GM18951 (cell line): Measurements from ENCODE around the gene ANK3.

ENCODE experiments used
- POLR2A ChIP-seq: IDR thresholded peaks from 4 replicates; pipeline ENCODE4 v1.6.1; 2011; ENCODE audit warnings: mild to moderate bottlenecking; ENCODE audit not compliant: insufficient read length, insufficient read depth; ENCODE audit errors: extremely low read depth
- in situ Hi-C: fragments of 300-500 bp; cut with MboI; formaldehyde crosslinking; loops from one replicate; pipeline ENCODE4 v1.12.0; 2022; ENCODE audit warnings: low sequenced_read_pairs, mixed read lengths, inconsistent platforms; ENCODE audit not compliant: unreplicated experiment

ANK3 gene

GRCh38 chr10:60389413-60390025 is at the start of gene ANK3:
ANK3 (minus strand) TSS chr10:60389875; CDS start chr10:60389538, 337 bp downstream.
- in situ Hi-C loops, result no loop called here
- no peak for TF ChIP-seq POLR2A

GRCh38 chr10:60434418-60435046 is 44.9 kb upstream of the ANK3 start:
- TF ChIP-seq POLR2A, result no peak
- in situ Hi-C loops, result loop anchor here (10.0 kb wide), 1 partner anchor 810 kb away; no protein-coding TSS in a partner anchor

- in situ Hi-C loops, result loop anchor here (10.0 kb wide), 1 partner anchor 809 kb away; no protein-coding TSS in a partner anchor
- no peak for TF ChIP-seq POLR2A
Measured at GRCh38 chr10:60433684-60434083, 44.0 kb upstream of the ANK3 start.

- in situ Hi-C loops, result loop anchor here (10.0 kb wide), 1 partner anchor 806 kb away; no protein-coding TSS in a partner anchor
- TF ChIP-seq POLR2A, result no peak
Measured at GRCh38 chr10:60430836-60431597, 41.3 kb upstream of the ANK3 start.

GRCh38 chr10:60430017-60430416 is 40.3 kb upstream of the ANK3 start:
- no peak for TF ChIP-seq POLR2A
- in situ Hi-C loops, result loop anchor here (10.0 kb wide), 1 partner anchor 805 kb away; no protein-coding TSS in a partner anchor

GRCh38 chr10:60429084-60429849 is 39.6 kb upstream of the ANK3 start:
- in situ Hi-C loops, result no loop called here
- TF ChIP-seq POLR2A, result no peak

GRCh38 chr10:60428387-60428737 is 38.7 kb upstream of the ANK3 start:
- in situ Hi-C loops, result no loop called here
- no peak for TF ChIP-seq POLR2A

GRCh38 chr10:60427709-60428386 is 38.2 kb upstream of the ANK3 start:
- no peak for TF ChIP-seq POLR2A
- in situ Hi-C loops, result no loop called here

- in situ Hi-C loops, result no loop called here
- no peak for TF ChIP-seq POLR2A
Measured at GRCh38 chr10:60427148-60427547, 37.5 kb upstream of the ANK3 start.

- in situ Hi-C loops, result no loop called here
Measured at GRCh38 chr10:60426425-60426824, 36.8 kb upstream of the ANK3 start.

GRCh38 chr10:60425392-60426110 is 35.9 kb upstream of the ANK3 start:
- in situ Hi-C loops, result no loop called here
- TF ChIP-seq POLR2A, result no peak

More at GRCh38 chr10:60426425-60426824, 36.8 kb upstream of the ANK3 start:
- no peak for TF ChIP-seq POLR2A

- TF ChIP-seq POLR2A, result no peak
- in situ Hi-C loops, result no loop called here
Measured at GRCh38 chr10:60424971-60425370, 35.3 kb upstream of the ANK3 start.
